Amygdala (tissue), 56 donors: ENCODE data around the gene RNFT2.
"Not testable (repeated sequence)": the region's sequence is repeated elsewhere in the genome, so short reads cannot be mapped to it uniquely, and the experiment has no call there.

ENCODE experiments used
- DNase-seq, 56 donors: peaks; one replicate each; lab custom pipeline; 2025; lab: John Stamatoyannopoulos, UW

The RNFT2 gene

GRCh38 chr12:116739381-116739887, 1.3 kb downstream of the RNFT2 start:
- DNase-seq: no peak

- not testable (repeated sequence) for DNase-seq
These were observed 4.7 kb downstream of the RNFT2 start for GRCh38 chr12:116742787-116743186.

GRCh38 chr12:116744766-116745165, 6.7 kb downstream of the RNFT2 start:
- DNase-seq: no peak

GRCh38 chr12:116745554-116745953, 7.4 kb downstream of the RNFT2 start:
- DNase-seq: no peak

- no peak for DNase-seq
These were observed 11.8 kb downstream of the RNFT2 start for GRCh38 chr12:116749884-116750283.

- DNase-seq: no peak
These were observed 12.2 kb downstream of the RNFT2 start for GRCh38 chr12:116750298-116750697.

GRCh38 chr12:116754097-116754496, 16.0 kb downstream of the RNFT2 start:
- DNase-seq: not testable (repeated sequence)

GRCh38 chr12:116754783-116755182, 16.7 kb downstream of the RNFT2 start:
- DNase-seq: not testable (repeated sequence)

GRCh38 chr12:116759783-116760621, 21.9 kb downstream of the RNFT2 start:
- no peak for DNase-seq

- no peak for DNase-seq
These were observed 22.5 kb downstream of the RNFT2 start for GRCh38 chr12:116760622-116761020.

- DNase-seq: no peak
These were observed 23.4 kb downstream of the RNFT2 start for GRCh38 chr12:116761499-116761898.

GRCh38 chr12:116765271-116765670, 27.2 kb downstream of the RNFT2 start:
- no peak for DNase-seq

- no peak for DNase-seq
These were observed 28.2 kb downstream of the RNFT2 start for GRCh38 chr12:116766285-116766684.

- no peak for DNase-seq
These were observed 28.6 kb downstream of the RNFT2 start for GRCh38 chr12:116766746-116767145.

- no peak for DNase-seq
These were observed 33.5 kb downstream of the RNFT2 start for GRCh38 chr12:116771651-116772050.

GRCh38 chr12:116773276-116773731, 35.2 kb downstream of the RNFT2 start:
- no peak for DNase-seq

- no peak for DNase-seq
These were observed 35.9 kb downstream of the RNFT2 start for GRCh38 chr12:116774020-116774419.

GRCh38 chr12:116777245-116777644, 39.1 kb downstream of the RNFT2 start:
- no peak for DNase-seq

- DNase-seq: no peak
These were observed 41.5 kb downstream of the RNFT2 start for GRCh38 chr12:116779597-116779996.

GRCh38 chr12:116780942-116781341, 42.8 kb downstream of the RNFT2 start:
- no peak for DNase-seq

- DNase-seq: no peak
These were observed 45.6 kb downstream of the RNFT2 start for GRCh38 chr12:116783525-116784237.

- DNase-seq: no peak
These were observed 46.1 kb downstream of the RNFT2 start for GRCh38 chr12:116784238-116784612.
